GM23338 (cell line): ENCODE data around the gene SEH1L.

Source experiments
- CTCF ChIP-seq, 2 experiments: fragments of 200-600 bp in 1 of 2; sonication (generic) in 1 of 2; conservative IDR thresholded peaks; 2 replicates each; pipeline versions ENCODE4 v1.5.1 to v1.6.1; 2016 to 2017; ENCODE audit warnings: antibody characterized with exemption in 2 of 2, low read depth in 2 of 2, mild to moderate bottlenecking in 2 of 2, moderate library complexity in 1 of 2
- EZH2 ChIP-seq: fragments of 200-600 bp; sonication (generic); IDR thresholded peaks from one replicate; pipeline ENCODE4 v1.8.0; 2017; ENCODE audit warnings: antibody characterized with exemption, mild to moderate bottlenecking, low read depth; ENCODE audit not compliant: unreplicated experiment
- EZH2phosphoT487 ChIP-seq: fragments of 200-600 bp; sonication (generic); IDR thresholded peaks from one replicate; pipeline ENCODE4 v1.8.1; 2018; ENCODE audit warnings: antibody characterized with exemption; ENCODE audit not compliant: unreplicated experiment
- JUNB ChIP-seq: IDR thresholded peaks from one replicate; pipeline ENCODE4 v1.6.1; 2016; ENCODE audit warnings: antibody characterized with exemption; ENCODE audit not compliant: unreplicated experiment
- POLR2AphosphoS5 ChIP-seq: IDR thresholded peaks from 2 replicates; pipeline ENCODE4 v1.6.1; 2016; ENCODE audit warnings: antibody characterized with exemption, low read depth
- ZNF114 ChIP-seq: fragments of 250-450 bp; sonication (Bioruptor Pico); IDR thresholded peaks from 2 replicates; pipeline ENCODE4 v1.5.0; 2020; ENCODE audit warnings: mild to moderate bottlenecking, moderate library complexity
- ZNF462 ChIP-seq: fragments of 250-450 bp; sonication (Bioruptor Pico); IDR thresholded peaks from 2 replicates; pipeline ENCODE4 v1.5.0; 2020; ENCODE audit warnings: mild to moderate bottlenecking, moderate library complexity
- TF ChIP-seq, protein P1 (sequence below): IDR thresholded peaks from one replicate; pipeline ENCODE4 v1.6.1; 2018; ENCODE audit warnings: antibody characterized with exemption; ENCODE audit not compliant: unreplicated experiment
- TF ChIP-seq, protein P2 (sequence below): IDR thresholded peaks from 2 replicates; pipeline ENCODE4 v1.6.1; 2016; ENCODE audit warnings: antibody characterized with exemption

- TF ChIP-seq CTCF (conservative IDR thresholded peaks at IDR 0.05; ENCODE audit: low read depth in 2 of 2) (no peak), EZH2phosphoT487 (no peak), EZH2 (no peak), ZNF114 (no peak), POLR2AphosphoS5 (no peak), JUNB (no peak), ZNF462 (CRISPR knock-in tag) (no peak)
- TF ChIP-seq, protein P1, sequence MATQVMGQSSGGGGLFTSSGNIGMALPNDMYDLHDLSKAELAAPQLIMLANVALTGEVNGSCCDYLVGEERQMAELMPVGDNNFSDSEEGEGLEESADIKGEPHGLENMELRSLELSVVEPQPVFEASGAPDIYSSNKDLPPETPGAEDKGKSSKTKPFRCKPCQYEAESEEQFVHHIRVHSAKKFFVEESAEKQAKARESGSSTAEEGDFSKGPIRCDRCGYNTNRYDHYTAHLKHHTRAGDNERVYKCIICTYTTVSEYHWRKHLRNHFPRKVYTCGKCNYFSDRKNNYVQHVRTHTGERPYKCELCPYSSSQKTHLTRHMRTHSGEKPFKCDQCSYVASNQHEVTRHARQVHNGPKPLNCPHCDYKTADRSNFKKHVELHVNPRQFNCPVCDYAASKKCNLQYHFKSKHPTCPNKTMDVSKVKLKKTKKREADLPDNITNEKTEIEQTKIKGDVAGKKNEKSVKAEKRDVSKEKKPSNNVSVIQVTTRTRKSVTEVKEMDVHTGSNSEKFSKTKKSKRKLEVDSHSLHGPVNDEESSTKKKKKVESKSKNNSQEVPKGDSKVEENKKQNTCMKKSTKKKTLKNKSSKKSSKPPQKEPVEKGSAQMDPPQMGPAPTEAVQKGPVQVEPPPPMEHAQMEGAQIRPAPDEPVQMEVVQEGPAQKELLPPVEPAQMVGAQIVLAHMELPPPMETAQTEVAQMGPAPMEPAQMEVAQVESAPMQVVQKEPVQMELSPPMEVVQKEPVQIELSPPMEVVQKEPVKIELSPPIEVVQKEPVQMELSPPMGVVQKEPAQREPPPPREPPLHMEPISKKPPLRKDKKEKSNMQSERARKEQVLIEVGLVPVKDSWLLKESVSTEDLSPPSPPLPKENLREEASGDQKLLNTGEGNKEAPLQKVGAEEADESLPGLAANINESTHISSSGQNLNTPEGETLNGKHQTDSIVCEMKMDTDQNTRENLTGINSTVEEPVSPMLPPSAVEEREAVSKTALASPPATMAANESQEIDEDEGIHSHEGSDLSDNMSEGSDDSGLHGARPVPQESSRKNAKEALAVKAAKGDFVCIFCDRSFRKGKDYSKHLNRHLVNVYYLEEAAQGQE, result no peak
- TF ChIP-seq, protein P2, sequence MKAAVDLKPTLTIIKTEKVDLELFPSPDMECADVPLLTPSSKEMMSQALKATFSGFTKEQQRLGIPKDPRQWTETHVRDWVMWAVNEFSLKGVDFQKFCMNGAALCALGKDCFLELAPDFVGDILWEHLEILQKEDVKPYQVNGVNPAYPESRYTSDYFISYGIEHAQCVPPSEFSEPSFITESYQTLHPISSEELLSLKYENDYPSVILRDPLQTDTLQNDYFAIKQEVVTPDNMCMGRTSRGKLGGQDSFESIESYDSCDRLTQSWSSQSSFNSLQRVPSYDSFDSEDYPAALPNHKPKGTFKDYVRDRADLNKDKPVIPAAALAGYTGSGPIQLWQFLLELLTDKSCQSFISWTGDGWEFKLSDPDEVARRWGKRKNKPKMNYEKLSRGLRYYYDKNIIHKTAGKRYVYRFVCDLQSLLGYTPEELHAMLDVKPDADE, result no peak
Observed at GRCh38 chr18:13019301-13019700, 71.5 kb downstream of the SEH1L start.
